B cell (primary cell): ENCODE results near the gene ZNF268.

Source experiments
- CTCF ChIP-seq: fragments of 200-600 bp; IDR thresholded peaks from one replicate; pipeline ENCODE4 v1.8.0; 2022; ENCODE audit warnings: antibody characterized with exemption, mild to moderate bottlenecking
- EZH2 ChIP-seq: IDR thresholded peaks from 2 replicates; pipeline ENCODE4 v1.6.1; 2012; ENCODE audit warnings: borderline replicate concordance, low read depth, mild to moderate bottlenecking, moderate library complexity, low read length; ENCODE audit not compliant: insufficient read depth, poor library complexity, severe bottlenecking

GRCh38 chr12:133220521-133220920 lies 39.2 kb downstream of the ZNF268 start:
- no peak for TF ChIP-seq CTCF
- no peak for TF ChIP-seq EZH2
